Stomach (tissue), 4 donors: ENCODE data around the gene SMTNL1.

Experiments used
- EP300 ChIP-seq: sonication (generic); formaldehyde crosslinking; IDR thresholded peaks from one replicate; pipeline ENCODE4 v1.6.1; 2017; ENCODE audit warnings: antibody characterized with exemption
- POLR2A ChIP-seq, 4 donors: fragments of 450-650 bp; IDR thresholded peaks; one replicate each; pipeline ENCODE4 v1.6.1; 2016; ENCODE audit warnings: antibody characterized with exemption in 4 of 4, control low read depth in 2 of 4, mild to moderate bottlenecking in 1 of 4, moderate library complexity in 1 of 4
- POLR2AphosphoS5 ChIP-seq, 3 donors: sonication (generic); formaldehyde crosslinking; IDR thresholded peaks; one replicate each; pipeline ENCODE4 v1.6.1; 2016; ENCODE audit warnings: antibody characterized with exemption in 3 of 3
- TF ChIP-seq, protein P1 (sequence below), 7 experiments: fragments of 450-650 bp in 4 of 7; fragments of 200-600 bp in 3 of 7; sonication (generic) in 3 of 7; IDR thresholded peaks; one replicate each; pipeline ENCODE4 v1.5.1; 2016 to 2019; ENCODE audit warnings: antibody characterized with exemption in 7 of 7, control low read depth in 2 of 7, mild to moderate bottlenecking in 1 of 7

- TF ChIP-seq, protein P1, sequence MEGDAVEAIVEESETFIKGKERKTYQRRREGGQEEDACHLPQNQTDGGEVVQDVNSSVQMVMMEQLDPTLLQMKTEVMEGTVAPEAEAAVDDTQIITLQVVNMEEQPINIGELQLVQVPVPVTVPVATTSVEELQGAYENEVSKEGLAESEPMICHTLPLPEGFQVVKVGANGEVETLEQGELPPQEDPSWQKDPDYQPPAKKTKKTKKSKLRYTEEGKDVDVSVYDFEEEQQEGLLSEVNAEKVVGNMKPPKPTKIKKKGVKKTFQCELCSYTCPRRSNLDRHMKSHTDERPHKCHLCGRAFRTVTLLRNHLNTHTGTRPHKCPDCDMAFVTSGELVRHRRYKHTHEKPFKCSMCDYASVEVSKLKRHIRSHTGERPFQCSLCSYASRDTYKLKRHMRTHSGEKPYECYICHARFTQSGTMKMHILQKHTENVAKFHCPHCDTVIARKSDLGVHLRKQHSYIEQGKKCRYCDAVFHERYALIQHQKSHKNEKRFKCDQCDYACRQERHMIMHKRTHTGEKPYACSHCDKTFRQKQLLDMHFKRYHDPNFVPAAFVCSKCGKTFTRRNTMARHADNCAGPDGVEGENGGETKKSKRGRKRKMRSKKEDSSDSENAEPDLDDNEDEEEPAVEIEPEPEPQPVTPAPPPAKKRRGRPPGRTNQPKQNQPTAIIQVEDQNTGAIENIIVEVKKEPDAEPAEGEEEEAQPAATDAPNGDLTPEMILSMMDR (IDR thresholded peaks at IDR 0.05): no peak
- TF ChIP-seq POLR2A (IDR thresholded peaks at IDR 0.05): no peak
- TF ChIP-seq POLR2AphosphoS5 (IDR thresholded peaks at IDR 0.05): no peak
- no peak for TF ChIP-seq EP300
Observed at GRCh38 chr11:57552479-57552878, 15.1 kb downstream of the SMTNL1 start.
